CD4-positive, alpha-beta T cell treated with Interferon alpha-2 for 1 hour (primary cell): Measurements from ENCODE around the gene TAC3.
"Not testable (repeated sequence)": the region's sequence is repeated elsewhere in the genome, so short reads cannot be mapped to it uniquely, and the experiment has no call there.

Experiments used
- DNase-seq, 2 donors: peaks; one replicate each; pipeline ENCODE4 v3.0.0-alpha.2; 2020 to 2022

TAC3 gene

DNA sequence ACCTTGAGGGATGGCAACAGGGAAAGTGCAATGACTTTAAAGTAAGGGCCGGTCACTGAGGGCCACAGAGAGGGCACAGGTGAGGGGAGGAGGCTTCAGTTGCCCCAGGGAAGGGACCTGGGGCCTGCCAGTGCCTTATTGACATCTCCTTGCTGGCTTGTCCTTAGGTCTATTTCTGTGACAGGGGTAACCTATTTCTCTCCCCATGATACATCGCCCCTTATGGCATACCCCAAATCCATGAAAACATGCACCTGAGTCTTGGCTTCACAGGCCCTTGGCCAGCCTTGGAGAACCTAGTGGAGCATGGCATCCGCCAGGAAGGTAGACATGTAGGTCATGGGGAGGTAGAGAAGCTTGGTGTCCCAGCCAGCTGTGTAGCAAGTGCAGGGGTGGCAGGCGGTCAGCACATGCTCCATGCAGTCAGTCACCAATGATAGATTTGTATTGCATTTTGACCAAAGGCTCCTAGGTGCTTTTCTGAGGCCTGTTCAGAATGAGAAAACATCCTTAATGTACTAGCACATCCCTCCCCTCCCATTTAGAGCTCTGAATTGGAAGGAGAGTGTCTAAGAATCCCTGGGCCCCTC, 35.3 kb downstream of the TAC3 start:
- DNase-seq, result no peak

- no peak for DNase-seq
Measured at GRCh38 chr12:56980268-56980667, 36.1 kb downstream of the TAC3 start.

DNA sequence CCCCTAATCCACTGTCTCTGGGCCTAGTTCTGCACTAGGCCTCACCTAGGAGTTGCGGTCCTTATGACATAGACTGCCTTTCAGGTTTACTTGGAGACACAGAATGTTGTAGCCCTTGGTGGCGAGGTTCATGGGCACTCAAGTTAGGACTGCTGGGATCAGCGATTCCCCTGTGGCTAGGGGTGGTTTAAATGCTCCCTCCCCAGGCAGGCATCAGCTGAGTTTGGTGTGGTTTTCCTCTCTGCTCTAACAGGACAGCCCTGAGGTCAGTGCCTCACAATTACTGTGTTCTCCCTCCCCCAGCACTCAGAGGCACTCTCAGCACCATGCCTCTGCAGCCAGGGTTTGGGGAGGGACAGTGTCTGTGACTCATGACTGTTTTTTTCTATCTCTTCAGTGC, 36.7 kb downstream of the TAC3 start:
- no peak for DNase-seq

DNA sequence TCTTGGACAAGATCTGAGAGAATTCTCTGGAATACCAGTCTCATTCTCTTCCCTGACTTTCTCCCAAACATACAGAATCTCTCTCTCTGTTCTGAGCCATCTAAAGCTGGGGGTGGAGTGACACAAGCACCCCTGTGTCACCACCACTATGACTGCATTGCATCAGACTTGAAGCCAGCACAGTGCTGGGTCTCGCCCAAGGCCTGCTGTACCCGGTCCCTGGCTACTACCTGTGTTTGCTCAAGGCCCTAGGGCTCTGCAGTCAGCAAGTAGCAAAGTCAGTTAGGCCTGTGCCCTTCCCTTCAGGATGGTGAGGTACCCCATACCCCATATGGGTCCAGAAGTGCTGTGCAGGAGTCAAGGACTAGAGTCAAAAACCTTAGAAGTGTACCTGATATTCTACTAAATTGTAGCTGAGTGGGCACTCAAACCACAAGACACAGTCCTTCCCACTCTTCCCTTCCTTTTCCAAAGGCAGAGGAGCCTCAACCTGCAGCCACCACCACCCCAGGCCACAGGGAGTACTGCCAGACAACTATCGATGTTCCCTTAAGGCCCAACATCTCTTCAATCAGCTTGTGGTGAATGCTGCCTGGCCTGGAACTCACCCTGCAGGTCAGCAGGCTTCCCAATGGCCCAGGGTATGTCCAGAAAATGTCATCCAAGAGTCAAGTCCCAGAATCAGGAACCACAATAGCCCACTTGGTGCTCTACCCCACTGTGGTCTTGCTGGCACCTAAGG, 37.8 kb downstream of the TAC3 start:
- no peak for DNase-seq

DNA sequence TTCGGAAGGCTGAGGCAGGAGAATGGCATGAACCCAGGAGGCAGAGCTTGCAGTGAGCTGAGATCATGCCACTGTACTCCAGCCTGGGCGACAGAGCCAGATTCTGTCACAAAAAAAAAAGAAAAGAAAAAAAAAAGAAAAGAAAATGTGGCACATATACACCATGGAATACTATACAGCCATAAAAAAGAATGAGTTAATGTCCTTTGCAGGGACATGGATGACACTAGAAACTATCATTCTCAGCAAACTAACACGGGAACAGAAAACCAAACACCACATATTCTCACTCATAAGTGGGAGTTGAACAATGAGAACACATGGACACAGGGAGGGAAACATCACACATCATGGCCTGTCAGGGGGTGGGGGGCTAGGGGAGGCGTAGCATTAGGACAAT, 39.0 kb downstream of the TAC3 start:
- DNase-seq, result not testable (repeated sequence)

GRCh38 chr12:56974224-56974623, 42.1 kb downstream of the TAC3 start:
- DNase-seq, result not testable (repeated sequence)

DNA sequence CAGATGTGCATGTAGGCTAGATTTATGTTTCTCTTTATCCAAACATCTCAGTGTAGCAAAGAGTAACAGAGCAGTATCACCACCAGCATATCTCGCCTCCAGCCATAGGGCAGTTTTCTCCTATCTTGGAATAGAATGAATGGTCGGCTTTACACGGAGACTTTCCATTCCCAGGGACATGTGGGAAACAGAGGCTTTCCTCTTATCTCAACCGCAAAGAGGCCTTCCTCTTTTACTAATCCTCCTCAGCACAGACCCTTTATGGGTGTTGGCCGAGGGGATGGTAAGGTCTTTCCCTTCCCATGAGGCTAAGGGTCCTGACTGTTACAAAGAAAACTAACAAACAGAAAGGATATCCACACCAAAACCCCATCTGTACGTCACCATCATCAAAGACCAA, 47.4 kb downstream of the TAC3 start:
- DNase-seq, result not testable (repeated sequence)

- DNase-seq, result not testable (repeated sequence)
Measured at GRCh38 chr12:56965997-56966642, 50.2 kb downstream of the TAC3 start.

DNA sequence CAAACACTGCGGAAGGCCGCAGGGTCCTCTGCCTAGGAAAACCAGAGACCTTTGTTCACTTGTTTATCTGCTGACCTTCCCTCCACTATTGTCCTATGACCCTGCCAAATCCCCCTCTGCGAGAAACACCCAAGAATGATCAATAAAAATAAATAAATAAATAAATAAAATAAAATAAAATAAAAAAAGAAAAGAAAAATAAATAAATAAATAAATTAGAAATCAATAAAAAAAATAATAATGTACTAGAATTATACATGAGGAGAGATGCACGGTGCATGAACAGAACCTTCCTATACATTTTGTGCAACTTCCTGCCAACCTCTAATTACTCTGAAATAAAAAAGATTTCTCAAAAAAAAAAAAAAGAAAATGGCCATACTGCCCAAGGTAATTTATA, 51.2 kb downstream of the TAC3 start:
- DNase-seq, result not testable (repeated sequence)

DNA sequence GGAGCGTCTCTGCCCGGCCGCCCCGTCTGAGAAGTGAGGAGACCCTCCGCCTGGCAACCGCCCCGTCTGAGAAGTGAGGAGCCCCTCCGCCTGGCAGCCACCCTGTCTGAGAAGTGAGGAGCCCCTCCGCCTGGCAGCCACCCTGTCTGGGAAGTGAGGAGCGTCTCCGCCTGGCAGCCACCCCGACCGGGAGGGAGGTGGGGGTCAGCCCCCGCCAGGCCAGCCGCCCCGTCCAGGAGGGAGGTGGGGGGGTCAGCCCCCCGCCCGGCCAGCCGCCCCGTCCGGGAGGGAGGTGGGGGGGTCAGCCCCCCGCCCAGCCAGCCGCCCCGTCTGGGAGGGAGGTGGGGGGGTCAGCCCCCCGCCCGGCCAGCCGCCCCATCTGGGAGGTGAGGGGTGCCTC, 52.8 kb downstream of the TAC3 start:
- not testable (repeated sequence) for DNase-seq

- DNase-seq, result not testable (repeated sequence)
Measured at GRCh38 chr12:56962247-56962646, 54.1 kb downstream of the TAC3 start.
